ENCODE results near the gene DTNA. TPM values are rescaled to one million over a fixed set of nuclear protein-coding genes. Genes with fewer than 3 reads are reported as not detected.
"Not testable (repeated sequence)": the region's sequence is repeated elsewhere in the genome, so short reads cannot be mapped to it uniquely, and the experiment has no call there.

The DTNA gene
- total RNA-seq, 1 donor from 2014 or later: 18.4 TPM

GRCh38 chr18:34718610-34719009 lies 8.5 kb downstream of the DTNA start:
- no peaks in the 10 kb centered on the region for H3K9me3 ChIP-seq
- H3K27ac ChIP-seq: no peak overlapping the region
- H3K36me3 ChIP-seq: no peaks in the 10 kb centered on the region
- H3K27me3 ChIP-seq: no peaks in the 10 kb centered on the region
- TF ChIP-seq CTCF (IDR thresholded peaks at IDR 0.05): no peak
- no peak for TF ChIP-seq POLR2AphosphoS5 (IDR thresholded peaks at IDR 0.05; ENCODE audit: insufficient read depth in 1 of 2, low read depth in 1 of 2)
- no peak for TF ChIP-seq POLR2A (IDR thresholded peaks at IDR 0.05)
- no peak overlapping the region for H3K4me3 ChIP-seq
- intact Hi-C loops (cut with DNase I): no loop called here
- DNase-seq (ENCODE audit: extremely low spot score in 2 of 2): no peak
- no peaks in the 10 kb centered on the region for H3K4me1 ChIP-seq

GRCh38 chr18:34720220-34720619 lies 10.1 kb downstream of the DTNA start:
- no peak for DNase-seq (ENCODE audit: extremely low spot score in 2 of 2)
- Histone ChIP-seq H3K4me1 (no peaks in the 10 kb centered on the region), H3K9me3 (no peaks in the 10 kb centered on the region), H3K27ac (no peak overlapping the region), H3K27me3 (no peaks in the 10 kb centered on the region), H3K4me3 (no peak overlapping the region), H3K36me3 (no peaks in the 10 kb centered on the region)
- intact Hi-C loops (cut with DNase I): no loop called here
- TF ChIP-seq POLR2A (IDR thresholded peaks at IDR 0.05) (no peak), CTCF (IDR thresholded peaks at IDR 0.05) (no peak), POLR2AphosphoS5 (IDR thresholded peaks at IDR 0.05; ENCODE audit: insufficient read depth in 1 of 2, low read depth in 1 of 2) (no peak)

DNA sequence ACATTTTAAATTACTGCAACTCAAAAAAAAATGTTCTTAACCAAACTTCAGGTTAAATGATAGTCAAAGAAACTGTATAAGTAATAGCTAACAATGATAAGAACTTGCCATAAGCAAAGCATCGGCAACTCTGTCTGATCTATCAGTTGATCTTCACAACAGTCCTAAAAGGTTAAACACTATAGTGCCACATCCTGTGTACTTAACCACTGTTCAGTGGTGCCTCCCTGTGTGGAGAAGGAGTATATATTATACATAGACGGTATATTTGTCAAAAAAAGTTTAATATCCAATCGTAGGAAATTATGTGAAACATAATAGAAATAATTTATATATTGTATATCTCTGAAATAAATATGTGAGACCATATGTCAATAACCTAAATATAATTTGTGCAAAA lies 13.0 kb downstream of the DTNA start:
- Histone ChIP-seq H3K36me3 (no peaks in the 10 kb centered on the region), H3K4me3 (no peak overlapping the region), H3K27me3 (no peaks in the 10 kb centered on the region), H3K4me1 (no peaks in the 10 kb centered on the region), H3K27ac (no peak overlapping the region), H3K9me3 (no peaks in the 10 kb centered on the region)
- intact Hi-C loops (cut with DNase I): no loop called here
- TF ChIP-seq POLR2AphosphoS5 (IDR thresholded peaks at IDR 0.05; ENCODE audit: insufficient read depth in 1 of 2, low read depth in 1 of 2) (no peak), POLR2A (IDR thresholded peaks at IDR 0.05) (no peak), CTCF (IDR thresholded peaks at IDR 0.05) (no peak)
- no peak for DNase-seq (ENCODE audit: extremely low spot score in 2 of 2)

GRCh38 chr18:34725737-34726136 lies 15.6 kb downstream of the DTNA start:
- intact Hi-C loops (cut with DNase I); DNase-seq (ENCODE audit: extremely low spot score in 2 of 2): not testable (repeated sequence)

DNA sequence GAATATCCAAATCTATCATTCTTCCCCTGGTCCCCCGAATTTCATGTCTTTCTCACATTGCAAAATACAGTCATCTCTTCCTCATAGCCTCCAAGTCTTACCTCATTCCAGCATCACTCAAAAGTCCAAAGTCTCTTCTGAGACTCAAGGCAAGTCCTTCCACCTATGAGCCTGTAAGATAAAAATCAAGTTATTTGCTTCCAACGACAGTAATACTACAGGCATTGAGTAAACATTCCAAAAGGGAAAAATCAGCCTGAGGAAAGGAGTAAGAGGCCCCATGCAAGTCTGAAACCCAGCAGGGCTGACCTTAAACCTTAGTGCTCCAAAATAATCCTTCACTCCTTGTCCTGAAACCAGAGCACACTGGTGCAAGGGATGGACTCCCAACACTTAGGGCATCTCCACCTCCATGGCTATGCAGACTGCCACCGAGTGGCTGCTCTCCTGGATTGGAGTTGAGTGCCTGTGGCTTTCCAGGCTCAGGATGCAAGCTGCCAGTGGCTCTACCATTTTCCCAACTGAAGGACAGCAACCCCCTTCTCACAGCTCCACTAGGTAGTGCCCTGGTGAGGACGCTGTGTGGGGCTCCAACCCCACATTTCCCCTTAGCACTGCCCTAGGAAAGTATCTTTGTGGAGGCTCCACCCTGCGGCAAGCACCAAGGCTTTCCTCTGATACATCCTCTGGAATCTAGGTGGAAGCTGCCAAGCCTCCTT lies 16.3 kb downstream of the DTNA start:
- no peaks in the 10 kb centered on the region for H3K27me3 ChIP-seq
- no peak overlapping the region for H3K27ac ChIP-seq
- no peak for DNase-seq (ENCODE audit: extremely low spot score in 2 of 2)
- TF ChIP-seq CTCF (IDR thresholded peaks at IDR 0.05): no peak
- no peak for TF ChIP-seq POLR2AphosphoS5 (IDR thresholded peaks at IDR 0.05; ENCODE audit: insufficient read depth in 1 of 2, low read depth in 1 of 2)
- intact Hi-C loops (cut with DNase I): no loop called here
- no peaks in the 10 kb centered on the region for H3K9me3 ChIP-seq
- no peak overlapping the region for H3K4me3 ChIP-seq
- H3K36me3 ChIP-seq: no peaks in the 10 kb centered on the region
- H3K4me1 ChIP-seq: no peaks in the 10 kb centered on the region

More at GRCh38 chr18:34725737-34726136, 15.6 kb downstream of the DTNA start:
- not testable (repeated sequence) for H3K27ac ChIP-seq, H3K4me1 ChIP-seq, H3K36me3 ChIP-seq, H3K27me3 ChIP-seq, H3K4me3 ChIP-seq, H3K9me3 ChIP-seq

Data from vagina (tissue), 2 donors.